Endothelial cell of umbilical vein (primary cell): ENCODE results near the gene TRIM2. TPM values are rescaled to one million over a fixed set of nuclear protein-coding genes. Genes with fewer than 3 reads are reported as not detected.

Experiments
- BruUV-seq: library from RNA; stranded (reverse); fragments of 400-500 nt; replicated peaks from 2 replicates; lab custom pipeline; 2021; lab: Mats Ljungman, UMichigan
- CTCF ChIA-PET: fragments of 300-600, 350-600 bp; sonication (Branson Sonifier 250); formaldehyde crosslinking; loops from one replicate; lab custom pipeline; 2021; ENCODE audit warnings: antibody characterized with exemption, inconsistent platforms; lab: Charles Lee
- POLR2A ChIA-PET: fragments of 300-600, 350-600 bp; sonication (Branson Sonifier 250); formaldehyde crosslinking; loops from one replicate; lab custom pipeline; 2021; ENCODE audit warnings: antibody characterized with exemption, inconsistent platforms; lab: Charles Lee
- DNase-seq: peaks from one replicate; pipeline ENCODE4 v3.0.0-alpha.2; 2011; ENCODE audit warnings: low read depth, low spot score
- FAIRE-seq: peaks from 2 replicates; lab custom pipeline; 2011; peaks lifted over from hg19 to GRCh38; lab: Jason Lieb, UNC
- H2AFZ ChIP-seq: 2 replicates; pipeline ENCODE4 v1.6.0; 2012; ENCODE audit warnings: low read depth, low read length, control low read depth, inconsistent platforms
- H3K27ac ChIP-seq: 2 replicates; pipeline ENCODE4 v1.5.1; 2011; ENCODE audit warnings: low read depth, mild to moderate bottlenecking, control low read depth, low read length, moderate library complexity; ENCODE audit not compliant: insufficient read depth
- H3K27me3 ChIP-seq, 2 experiments: 2 replicates each; pipeline versions ENCODE4 v1.6.0 to v1.6.1; 2011; ENCODE audit warnings: low read length in 2 of 2, mixed read lengths in 1 of 2; ENCODE audit not compliant: control insufficient read depth in 2 of 2, insufficient read depth in 2 of 2
- H3K36me3 ChIP-seq, 2 experiments: 2 replicates in 1 of 2; 3 replicates in 1 of 2; pipeline ENCODE4 v1.5.1; 2011; ENCODE audit warnings: low read length in 2 of 2, mild to moderate bottlenecking in 1 of 2, moderate library complexity in 1 of 2; ENCODE audit not compliant: control insufficient read depth in 2 of 2, insufficient read depth in 2 of 2; ENCODE audit errors: extremely low read depth in 1 of 2
- H3K4me1 ChIP-seq: 3 replicates; pipeline ENCODE4 v1.5.1; 2011; ENCODE audit warnings: mild to moderate bottlenecking, low read length; ENCODE audit not compliant: control insufficient read depth, insufficient read depth; ENCODE audit errors: extremely low read depth
- H3K4me2 ChIP-seq: 2 replicates; pipeline ENCODE4 v1.6.1; 2011; ENCODE audit warnings: low read length, control low read depth, mixed read lengths; ENCODE audit not compliant: insufficient read depth
- H3K4me3 ChIP-seq, 3 experiments: fragments of 200-600 bp in 1 of 3; sonication (generic), shearing (Covaris generic) in 1 of 3; replicated peaks in 1 of 3; 2 replicates each; pipeline ENCODE4 v1.5.1; 2011 to 2016; ENCODE audit warnings: control low read depth in 3 of 3, low read length in 3 of 3, mild to moderate bottlenecking in 2 of 3, inconsistent platforms in 1 of 3, low read depth in 1 of 3, moderate library complexity in 1 of 3; ENCODE audit not compliant: insufficient read depth in 1 of 3
- H3K79me2 ChIP-seq: 2 replicates; pipeline ENCODE4 v1.6.0; 2012; ENCODE audit warnings: low read length, inconsistent platforms; ENCODE audit not compliant: control insufficient read depth, insufficient read depth
- H3K9ac ChIP-seq: replicated peaks from 2 replicates; pipeline ENCODE3; 2011; ENCODE audit warnings: low read length, control low read depth; ENCODE audit not compliant: insufficient read depth; ENCODE audit errors: extremely low read depth
- H3K9me1 ChIP-seq: replicated peaks from 3 replicates; pipeline ENCODE4 v1.6.0; 2011; ENCODE audit warnings: mild to moderate bottlenecking, low read length; ENCODE audit not compliant: control insufficient read depth, insufficient read depth; ENCODE audit errors: extremely low read depth
- H3K9me3 ChIP-seq: replicated peaks from 2 replicates; pipeline ENCODE4 v1.5.1; 2012; ENCODE audit warnings: low read length, inconsistent platforms; ENCODE audit not compliant: control insufficient read depth, insufficient read depth
- H4K20me1 ChIP-seq: replicated peaks from 2 replicates; pipeline ENCODE3; 2011; ENCODE audit warnings: mild to moderate bottlenecking, low read length; ENCODE audit not compliant: control insufficient read depth, insufficient read depth; ENCODE audit errors: extremely low read depth
- EZH2 ChIP-seq: IDR thresholded peaks from 2 replicates; pipeline ENCODE4 v1.6.1; 2012; ENCODE audit warnings: borderline replicate concordance, low read depth, mild to moderate bottlenecking, moderate library complexity, low read length, inconsistent platforms; ENCODE audit not compliant: severe bottlenecking
- FOS ChIP-seq: IDR thresholded peaks from 2 replicates; pipeline ENCODE4 v1.6.1; 2011; ENCODE audit warnings: mild to moderate bottlenecking, low read length, moderate library complexity, borderline replicate concordance; ENCODE audit not compliant: insufficient read depth
- GATA2 ChIP-seq: IDR thresholded peaks from 2 replicates; pipeline ENCODE4 v1.7.0; 2011; ENCODE audit warnings: low read depth, mild to moderate bottlenecking, moderate library complexity, mixed read lengths, low read length; ENCODE audit not compliant: insufficient read length, insufficient read depth
- JUN ChIP-seq: IDR thresholded peaks from 2 replicates; pipeline ENCODE4 v1.6.1; 2011; ENCODE audit warnings: borderline replicate concordance, low read depth; ENCODE audit not compliant: insufficient read length, insufficient read depth
- MYC ChIP-seq: IDR thresholded peaks from one replicate; pipeline ENCODE4 v1.6.1; 2011; ENCODE audit warnings: mild to moderate bottlenecking, low read depth, low read length
- POLR2A ChIP-seq: IDR thresholded peaks from 2 replicates; pipeline ENCODE4 v1.6.1; 2012; ENCODE audit warnings: low read depth, mild to moderate bottlenecking, control low read depth, low read length
- POLR2AphosphoS5 ChIP-seq: IDR thresholded peaks from 2 replicates; pipeline ENCODE4 v1.6.1; 2012; ENCODE audit warnings: low read depth, mild to moderate bottlenecking, control low read depth, low read length, moderate library complexity; ENCODE audit not compliant: insufficient read depth
- dilution Hi-C: fragments of 300-500 bp; cut with MboI; formaldehyde crosslinking; loops from one replicate; pipeline ENCODE4 v1.15.0; 2019; ENCODE audit warnings: low sequenced_read_pairs; ENCODE audit not compliant: extremely low pct_ligation_motif_present
- intact Hi-C: fragments of 100-400 bp; cut with micrococcal nuclease; formaldehyde crosslinking; loops from one replicate; pipeline ENCODE4 v1.10.0; 2022
- polyA plus RNA-seq, 4 experiments: library from polyadenylated mRNA; depleted of rRNA in 3 of 4; stranded (reverse) in 3 of 4; unstranded in 1 of 4; fragments of >200 nt; gene quantifications; 2 replicates each; pipeline versions ENCODE4 v1.2.1 to v1.2.3, GENCODE V29; 2011 to 2012; ENCODE audit warnings: missing spikeins in 1 of 4
- total RNA-seq: library from RNA; stranded (reverse); gene quantifications from 2 replicates; pipeline ENCODE4 v1.2.3, GENCODE V29; 2021
- TF ChIP-seq, protein P1 (sequence below): IDR thresholded peaks from 2 replicates; pipeline ENCODE4 v1.6.1; 2011; ENCODE audit not compliant: insufficient read depth, insufficient read length
- TF ChIP-seq, protein P2 (sequence below), 2 donors: IDR thresholded peaks; 1 replicate in 1 of 2; 2 replicates in 1 of 2; pipeline ENCODE4 v1.5.1; 2011; ENCODE audit warnings: low read length in 2 of 2, mild to moderate bottlenecking in 2 of 2, moderate library complexity in 2 of 2, control low read depth in 1 of 2, inconsistent platforms in 1 of 2, low read depth in 1 of 2; ENCODE audit not compliant: insufficient read depth in 1 of 2; ENCODE audit errors: extremely low read depth in 1 of 2

Gene TRIM2
- total and polyA plus RNA-seq, 2 donors (not counting 3 experiments of a cell fraction or from before 2014, with no cell fraction given): 6.8 to 19.7 TPM

GRCh38 chr4:153345012-153345981 is 141.1 kb downstream of the TRIM2 start:
- Histone ChIP-seq H3K9me3 (no peaks in the 10 kb centered on the region), H3K9me1 (no peaks in the 10 kb centered on the region), H3K4me1 (peaks cover 25% of the 10 kb centered on the region), H3K27ac (peak overlapping the region; percentile 78), H3K4me3 (peak overlapping the region; percentile 54 to 82 (median 76)), H4K20me1 (no peaks in the 10 kb centered on the region), H3K36me3 (no peaks in the 10 kb centered on the region), H3K27me3 (no peaks in the 10 kb centered on the region), H3K79me2 (peaks cover 4% of the 10 kb centered on the region), H3K9ac (peak overlapping the region; percentile 68), H3K4me2 (peak overlapping the region; percentile 83), H2AFZ (peak overlapping the region; percentile 66)
- BruUV-seq: TSS peak; percentile 49
- DNase-seq (peak; percentile 66), FAIRE-seq (peak; percentile 67)
- dilution Hi-C loops: no loop called here
- ChIA-PET POLR2A (interaction anchor here (1.0 kb wide), 1 partner anchor 121 kb away, joined by 4 read pairs; the partner anchor contains the start of gene TMEM131L), CTCF (interaction anchor here (0.7 to 6.9 kb wide), 14 partner anchors 9 to 405 kb away, joined by 3 to 129 read pairs (median 4); partner anchors contain the start of gene TMEM131L)
- TF ChIP-seq POLR2A: no peak
- no peak for TF ChIP-seq FOS
- TF ChIP-seq, protein P1, sequence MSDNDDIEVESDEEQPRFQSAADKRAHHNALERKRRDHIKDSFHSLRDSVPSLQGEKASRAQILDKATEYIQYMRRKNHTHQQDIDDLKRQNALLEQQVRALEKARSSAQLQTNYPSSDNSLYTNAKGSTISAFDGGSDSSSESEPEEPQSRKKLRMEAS: no peak
- TF ChIP-seq GATA2: no peak
- no peak for TF ChIP-seq POLR2AphosphoS5
- TF ChIP-seq, protein P2, sequence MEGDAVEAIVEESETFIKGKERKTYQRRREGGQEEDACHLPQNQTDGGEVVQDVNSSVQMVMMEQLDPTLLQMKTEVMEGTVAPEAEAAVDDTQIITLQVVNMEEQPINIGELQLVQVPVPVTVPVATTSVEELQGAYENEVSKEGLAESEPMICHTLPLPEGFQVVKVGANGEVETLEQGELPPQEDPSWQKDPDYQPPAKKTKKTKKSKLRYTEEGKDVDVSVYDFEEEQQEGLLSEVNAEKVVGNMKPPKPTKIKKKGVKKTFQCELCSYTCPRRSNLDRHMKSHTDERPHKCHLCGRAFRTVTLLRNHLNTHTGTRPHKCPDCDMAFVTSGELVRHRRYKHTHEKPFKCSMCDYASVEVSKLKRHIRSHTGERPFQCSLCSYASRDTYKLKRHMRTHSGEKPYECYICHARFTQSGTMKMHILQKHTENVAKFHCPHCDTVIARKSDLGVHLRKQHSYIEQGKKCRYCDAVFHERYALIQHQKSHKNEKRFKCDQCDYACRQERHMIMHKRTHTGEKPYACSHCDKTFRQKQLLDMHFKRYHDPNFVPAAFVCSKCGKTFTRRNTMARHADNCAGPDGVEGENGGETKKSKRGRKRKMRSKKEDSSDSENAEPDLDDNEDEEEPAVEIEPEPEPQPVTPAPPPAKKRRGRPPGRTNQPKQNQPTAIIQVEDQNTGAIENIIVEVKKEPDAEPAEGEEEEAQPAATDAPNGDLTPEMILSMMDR (IDR thresholded peaks at IDR 0.05; ENCODE audit: extremely low read depth in 1 of 2, insufficient read depth in 1 of 2, low read depth in 1 of 2, low read length in 2 of 2): peak in 1 of 2 donors; percentile 2
- no peak for TF ChIP-seq JUN
- no peak for TF ChIP-seq EZH2
- TF ChIP-seq MYC: no peak
- intact Hi-C loops: loop anchor here (1.0 to 2.0 kb wide), 4 partner anchors 88 to 405 kb away; no protein-coding TSS in a partner anchor
